OCI-LY7 (cell line): ENCODE measurements around the gene MAP3K5. TPM values are rescaled to one million over a fixed set of nuclear protein-coding genes. Genes with fewer than 3 reads are reported as not detected.

Experiments
- BruUV-seq: library from RNA; stranded (reverse); fragments of 400-500 nt; replicated peaks from 2 replicates; lab custom pipeline; 2021; lab: Mats Ljungman, UMichigan
- CTCF ChIA-PET: fragments of 300-600 bp; sonication (Branson Sonifier 250); formaldehyde crosslinking; loops from one replicate; lab custom pipeline; 2022; ENCODE audit warnings: antibody characterized with exemption; ENCODE audit not compliant: unreplicated experiment; lab: Charles Lee
- POLR2A ChIA-PET: fragments of 300-600 bp; sonication (Branson Sonifier 250); formaldehyde crosslinking; loops from one replicate; lab custom pipeline; 2022; ENCODE audit warnings: antibody characterized with exemption; lab: Charles Lee
- DNase-seq: peaks from one replicate; pipeline ENCODE4 v3.0.0-alpha.2; 2015; ENCODE audit warnings: low spot score
- H2AFZ ChIP-seq: fragments of 200-600 bp; sonication (generic), shearing (Covaris generic); 2 replicates; pipeline ENCODE4 v1.6.1; 2014; ENCODE audit warnings: mild to moderate bottlenecking, antibody characterized with exemption, low read length, moderate library complexity
- H3K27ac ChIP-seq: fragments of 200-600 bp; sonication (generic); 2 replicates; pipeline ENCODE4 v1.5.1; 2014; ENCODE audit warnings: mixed run types, low read depth, mild to moderate bottlenecking, moderate library complexity, low read length, inconsistent platforms; ENCODE audit not compliant: poor library complexity, severe bottlenecking
- H3K36me3 ChIP-seq: fragments of 200-600 bp; sonication (generic); 2 replicates; pipeline ENCODE4 v1.6.1; 2014; ENCODE audit warnings: mild to moderate bottlenecking, antibody characterized with exemption, low read length, moderate library complexity, mixed read lengths; ENCODE audit not compliant: insufficient read depth
- H3K4me1 ChIP-seq: fragments of 200-600 bp; sonication (generic); 2 replicates; pipeline ENCODE4 v1.5.1; 2014; ENCODE audit warnings: mild to moderate bottlenecking, low read length; ENCODE audit not compliant: insufficient read depth, poor library complexity, severe bottlenecking
- H3K4me2 ChIP-seq: fragments of 200-600 bp; sonication (generic); 2 replicates; pipeline ENCODE4 v1.6.1; 2014; ENCODE audit warnings: mild to moderate bottlenecking, low read length
- H3K4me3 ChIP-seq: fragments of 200-600 bp; sonication (generic); 2 replicates; pipeline ENCODE4 v1.5.1; 2014; ENCODE audit warnings: mild to moderate bottlenecking, low read depth, low read length; ENCODE audit not compliant: poor library complexity, severe bottlenecking
- H3K79me2 ChIP-seq: fragments of 200-600 bp; sonication (generic); 2 replicates; pipeline ENCODE4 v1.6.1; 2016; ENCODE audit warnings: low read depth, mild to moderate bottlenecking, low read length, moderate library complexity, mixed read lengths; ENCODE audit not compliant: insufficient read depth
- H3K9me2 ChIP-seq: fragments of 200-600 bp; sonication (generic); 2 replicates; pipeline ENCODE4 v1.6.1; 2016; ENCODE audit warnings: mild to moderate bottlenecking, low read length, mixed read lengths; ENCODE audit not compliant: insufficient read depth
- H3K9me3 ChIP-seq: fragments of 200-600 bp; sonication (generic); 2 replicates; pipeline ENCODE4 v1.6.1; 2014; ENCODE audit warnings: mild to moderate bottlenecking, mixed run types, low read length, mixed read lengths
- H4K20me1 ChIP-seq: fragments of 200-600 bp; sonication (generic); 2 replicates; pipeline ENCODE4 v1.6.1; 2014; ENCODE audit warnings: mild to moderate bottlenecking, antibody characterized with exemption, low read length, moderate library complexity, mixed read lengths; ENCODE audit not compliant: insufficient read depth
- EZH2phosphoT487 ChIP-seq: fragments of 200-600 bp; sonication (generic); IDR thresholded peaks from 2 replicates; pipeline ENCODE4 v1.6.1; 2018; ENCODE audit warnings: low read depth, borderline replicate concordance, mild to moderate bottlenecking, mixed run types, antibody characterized with exemption, low read length, moderate library complexity, mixed read lengths
- intact Hi-C: fragments of 100-400 bp; cut with micrococcal nuclease; formaldehyde crosslinking; loops from one replicate; pipeline ENCODE4 v1.10.0; 2022; ENCODE audit not compliant: unreplicated experiment
- total RNA-seq, 2 experiments: library from RNA; depleted of rRNA in 1 of 2; stranded (reverse); fragments of >200 nt in 1 of 2; shearing (Covaris generic) in 1 of 2; gene quantifications; 2 replicates each; pipeline ENCODE4 v1.2.3, GENCODE V29; 2014 to 2022
- TF ChIP-seq, protein P1 (sequence below): fragments of 200-600 bp; sonication (generic); conservative IDR thresholded peaks from 2 replicates; pipeline ENCODE4 v1.5.1; 2014; ENCODE audit warnings: mild to moderate bottlenecking, antibody characterized with exemption, low read length, moderate library complexity, mixed read lengths

Gene MAP3K5
- total RNA-seq, 2 experiments from 2014 or later, result 13.8 to 16.6 TPM

DNA sequence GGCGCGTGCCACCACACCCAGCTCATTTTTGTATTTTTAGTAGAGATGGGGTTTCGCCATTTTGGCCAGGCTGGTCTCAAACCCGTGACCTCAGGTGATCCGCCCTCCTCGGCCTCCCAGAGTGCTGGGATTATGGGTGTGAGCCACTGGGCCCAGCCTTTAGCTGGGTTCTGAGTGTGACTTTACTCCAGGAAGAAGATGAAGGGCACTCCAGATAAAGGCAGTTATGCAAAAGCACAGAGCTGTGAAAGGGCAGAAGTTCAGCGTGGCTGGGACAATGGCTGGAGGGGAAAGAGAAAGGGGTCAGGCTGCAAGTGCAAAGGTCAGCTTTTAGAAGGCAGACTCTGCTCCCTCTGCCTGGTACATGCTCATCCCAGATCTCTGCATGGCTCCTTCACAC is 39.7 kb downstream of the MAP3K5 start:
- no TSS peak for BruUV-seq
- TF ChIP-seq, protein P1, sequence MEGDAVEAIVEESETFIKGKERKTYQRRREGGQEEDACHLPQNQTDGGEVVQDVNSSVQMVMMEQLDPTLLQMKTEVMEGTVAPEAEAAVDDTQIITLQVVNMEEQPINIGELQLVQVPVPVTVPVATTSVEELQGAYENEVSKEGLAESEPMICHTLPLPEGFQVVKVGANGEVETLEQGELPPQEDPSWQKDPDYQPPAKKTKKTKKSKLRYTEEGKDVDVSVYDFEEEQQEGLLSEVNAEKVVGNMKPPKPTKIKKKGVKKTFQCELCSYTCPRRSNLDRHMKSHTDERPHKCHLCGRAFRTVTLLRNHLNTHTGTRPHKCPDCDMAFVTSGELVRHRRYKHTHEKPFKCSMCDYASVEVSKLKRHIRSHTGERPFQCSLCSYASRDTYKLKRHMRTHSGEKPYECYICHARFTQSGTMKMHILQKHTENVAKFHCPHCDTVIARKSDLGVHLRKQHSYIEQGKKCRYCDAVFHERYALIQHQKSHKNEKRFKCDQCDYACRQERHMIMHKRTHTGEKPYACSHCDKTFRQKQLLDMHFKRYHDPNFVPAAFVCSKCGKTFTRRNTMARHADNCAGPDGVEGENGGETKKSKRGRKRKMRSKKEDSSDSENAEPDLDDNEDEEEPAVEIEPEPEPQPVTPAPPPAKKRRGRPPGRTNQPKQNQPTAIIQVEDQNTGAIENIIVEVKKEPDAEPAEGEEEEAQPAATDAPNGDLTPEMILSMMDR, result no peak
- no peak for TF ChIP-seq EZH2phosphoT487
- Histone ChIP-seq H3K27ac (peak overlapping the region; percentile 60), H3K79me2 (peaks cover 15% of the 10 kb centered on the region; the same call in 1 of the 2 replicates), H2AFZ (no peak overlapping the region; the same call in 1 of the 2 replicates), H3K4me2 (peak overlapping the region; percentile 17; the same call in 1 of the 2 replicates), H3K9me2 (no peaks in the 10 kb centered on the region), H3K4me3 (no peak overlapping the region), H3K9me3 (no peaks in the 10 kb centered on the region), H3K4me1 (peaks cover 29% of the 10 kb centered on the region), H4K20me1 (no peaks in the 10 kb centered on the region), H3K36me3 (no peaks in the 10 kb centered on the region)
- ChIA-PET POLR2A (interaction anchor here (0.6 to 3.8 kb wide), 8 partner anchors 10 to 1363 kb away, joined by 3 to 14 read pairs (median 5); partner anchors contain the start of gene MAP3K5), CTCF (interaction anchor here (1.1 kb wide), 1 partner anchor 39 kb away, joined by 3 read pairs; the partner anchor contains the start of gene MAP3K5)
- intact Hi-C loops, result loop anchor here (5.0 kb wide), 1 partner anchor 40 kb away; the partner anchor contains the start of gene MAP3K5
- DNase-seq, result no peak

DNA sequence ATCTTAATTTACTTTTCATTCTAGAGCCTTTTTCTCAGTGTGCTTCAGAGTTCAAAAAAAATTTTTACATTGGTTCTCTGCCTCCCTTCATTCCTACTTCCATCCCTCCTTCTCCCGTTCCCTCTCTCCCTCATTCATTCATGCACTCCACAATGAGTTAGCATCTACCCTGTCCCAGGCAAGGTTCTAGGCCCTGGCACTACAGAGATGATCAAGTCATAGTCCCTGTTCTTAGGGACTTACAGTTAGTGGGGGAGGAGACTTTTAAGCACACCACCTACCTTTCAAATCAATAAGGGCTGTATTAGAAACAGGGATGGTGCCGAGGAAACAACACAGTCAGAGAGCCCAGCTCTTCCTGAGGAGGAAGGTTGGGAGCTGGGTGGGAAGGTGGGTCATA is 40.3 kb downstream of the MAP3K5 start:
- Histone ChIP-seq H3K9me2 (no peaks in the 10 kb centered on the region), H3K4me2 (peak overlapping the region; percentile 67), H4K20me1 (no peaks in the 10 kb centered on the region), H3K9me3 (no peaks in the 10 kb centered on the region), H3K4me1 (peaks cover 29% of the 10 kb centered on the region), H3K79me2 (peaks cover 15% of the 10 kb centered on the region; the same call in 1 of the 2 replicates), H3K36me3 (no peaks in the 10 kb centered on the region), H3K4me3 (peak overlapping the region; percentile 47), H2AFZ (peak overlapping the region; percentile 55; the same call in 1 of the 2 replicates), H3K27ac (peak overlapping the region; percentile 60)
- TF ChIP-seq, protein P1, result no peak
- TF ChIP-seq EZH2phosphoT487, result no peak
- no TSS peak for BruUV-seq
- DNase-seq, result no peak
- intact Hi-C loops, result loop anchor here (5.0 kb wide), 1 partner anchor 40 kb away; the partner anchor contains the start of gene MAP3K5
- ChIA-PET CTCF (interaction anchor here (1.1 kb wide), 1 partner anchor 40 kb away, joined by 3 read pairs; the partner anchor contains the start of gene MAP3K5), POLR2A (interaction anchor here (0.6 to 3.8 kb wide), 7 partner anchors 10 to 1363 kb away, joined by 3 to 14 read pairs (median 5); partner anchors contain the start of gene MAP3K5)
